ENCODE measurements around the gene EVA1B.

Gene EVA1B

GRCh38 chr1:36345353-36345752 lies 21.9 kb upstream of the EVA1B start:
- no peak for DNase-seq

GRCh38 chr1:36344395-36344680 lies 20.9 kb upstream of the EVA1B start:
- no peak for DNase-seq

GRCh38 chr1:36343651-36344394 lies 20.4 kb upstream of the EVA1B start:
- DNase-seq = no peak

- no peak for DNase-seq
Measured at GRCh38 chr1:36342426-36343185, 19.2 kb upstream of the EVA1B start.

- DNase-seq = no peak
Measured at GRCh38 chr1:36341626-36342320, 18.3 kb upstream of the EVA1B start.

GRCh38 chr1:36339615-36340014 lies 16.2 kb upstream of the EVA1B start:
- no peak for DNase-seq

- no peak for DNase-seq
Measured at GRCh38 chr1:36339215-36339614, 15.8 kb upstream of the EVA1B start.

- DNase-seq = no peak
Measured at GRCh38 chr1:36337830-36338229, 14.4 kb upstream of the EVA1B start.

- DNase-seq = no peak
Measured at GRCh38 chr1:36330940-36331339, 7.5 kb upstream of the EVA1B start.

GRCh38 chr1:36329817-36330216 lies 6.4 kb upstream of the EVA1B start:
- DNase-seq = no peak

GRCh38 chr1:36328713-36329112 lies 5.3 kb upstream of the EVA1B start:
- no peak for DNase-seq

GRCh38 chr1:36328088-36328480 lies 4.6 kb upstream of the EVA1B start:
- DNase-seq = no peak

GRCh38 chr1:36327421-36328087 lies 4.1 kb upstream of the EVA1B start:
- no peak for DNase-seq

- no peak for DNase-seq
Measured at GRCh38 chr1:36326499-36326898, 3.1 kb upstream of the EVA1B start.

GRCh38 chr1:36324353-36324703 lies 883 bp upstream of the EVA1B start:
- no peak for DNase-seq

- no peak for DNase-seq
Measured at GRCh38 chr1:36322786-36323635, 434 bp downstream of the EVA1B start.

- no peak for DNase-seq
Measured at GRCh38 chr1:36322041-36322785, 1.2 kb downstream of the EVA1B start.

- DNase-seq = no peak
Measured at GRCh38 chr1:36321119-36321951, 2.1 kb downstream of the EVA1B start.

- DNase-seq = no peak
Measured at GRCh38 chr1:36320767-36321118, 2.7 kb downstream of the EVA1B start.

GRCh38 chr1:36320291-36320761 lies 3.1 kb downstream of the EVA1B start:
- DNase-seq = no peak

- DNase-seq = no peak
Measured at GRCh38 chr1:36309397-36309796, 14.0 kb downstream of the EVA1B start.

All from NCI-H1417 treated with DMSO at 0.1 percent for 48 hours (cell line).